HEK293 (cell line): ENCODE measurements around the gene RNF166.

Experiments
- GLI4 ChIP-seq: fragments of 450-650 bp; formaldehyde crosslinking; IDR thresholded peaks from 2 replicates; pipeline ENCODE4 v1.5.1; 2016; ENCODE audit warnings: missing biosample characterization, missing genetic modification characterization
- KLF1 ChIP-seq: fragments of 450-650 bp; formaldehyde crosslinking; IDR thresholded peaks from 2 replicates; pipeline ENCODE4 v1.5.1; 2016; ENCODE audit warnings: missing biosample characterization, missing genetic modification characterization
- OVOL3 ChIP-seq: fragments of 450-650 bp; formaldehyde crosslinking; IDR thresholded peaks from 2 replicates; pipeline ENCODE4 v1.5.1; 2016; ENCODE audit warnings: missing biosample characterization, missing genetic modification characterization
- PRDM1 ChIP-seq: fragments of 450-650 bp; formaldehyde crosslinking; IDR thresholded peaks from 2 replicates; pipeline ENCODE4; 2016; ENCODE audit warnings: missing biosample characterization, missing genetic modification characterization
- REPIN1 ChIP-seq: fragments of 450-650 bp; formaldehyde crosslinking; IDR thresholded peaks from 2 replicates; pipeline ENCODE4 v1.5.1; 2017; ENCODE audit warnings: missing biosample characterization, missing genetic modification characterization, low read depth
- ZFP3 ChIP-seq: fragments of 450-650 bp; formaldehyde crosslinking; IDR thresholded peaks from 2 replicates; pipeline ENCODE4 v1.5.1; 2016; ENCODE audit warnings: low read depth, missing biosample characterization, missing genetic modification characterization
- ZFP41 ChIP-seq: fragments of 450-650 bp; formaldehyde crosslinking; IDR thresholded peaks from 2 replicates; pipeline ENCODE4 v1.5.1; 2016; ENCODE audit warnings: missing biosample characterization, missing genetic modification characterization, borderline replicate concordance
- ZNF10 ChIP-seq: fragments of 450-650 bp; formaldehyde crosslinking; IDR thresholded peaks from 2 replicates; pipeline ENCODE4 v1.5.1; 2017; ENCODE audit warnings: missing biosample characterization, missing genetic modification characterization
- ZNF148 ChIP-seq: fragments of 450-650 bp; formaldehyde crosslinking; IDR thresholded peaks from 2 replicates; pipeline ENCODE4 v1.5.0; 2017; ENCODE audit warnings: missing biosample characterization, missing genetic modification characterization, borderline replicate concordance
- ZNF221 ChIP-seq: fragments of 450-650 bp; formaldehyde crosslinking; IDR thresholded peaks from 2 replicates; pipeline ENCODE4 v1.5.1; 2017; ENCODE audit warnings: missing biosample characterization, missing genetic modification characterization, borderline replicate concordance
- ZNF239 ChIP-seq: fragments of 450-650 bp; formaldehyde crosslinking; IDR thresholded peaks from 2 replicates; pipeline ENCODE4 v1.5.1; 2016; ENCODE audit warnings: missing biosample characterization, missing genetic modification characterization
- ZNF341 ChIP-seq: fragments of 450-650 bp; formaldehyde crosslinking; IDR thresholded peaks from 2 replicates; pipeline ENCODE4; 2016; ENCODE audit warnings: low read depth, missing biosample characterization, missing genetic modification characterization
- ZNF362 ChIP-seq: fragments of 450-650 bp; formaldehyde crosslinking; IDR thresholded peaks from 2 replicates; pipeline ENCODE4 v1.5.1; 2016; ENCODE audit warnings: missing biosample characterization, missing genetic modification characterization
- ZNF398 ChIP-seq: fragments of 450-650 bp; formaldehyde crosslinking; IDR thresholded peaks from 2 replicates; pipeline ENCODE4 v1.5.1; 2017; ENCODE audit warnings: missing biosample characterization, missing genetic modification characterization
- ZNF473 ChIP-seq: fragments of 450-650 bp; formaldehyde crosslinking; IDR thresholded peaks from 2 replicates; pipeline ENCODE4 v1.5.1; 2017; ENCODE audit warnings: missing biosample characterization, missing genetic modification characterization
- ZNF514 ChIP-seq: fragments of 450-650 bp; formaldehyde crosslinking; IDR thresholded peaks from 2 replicates; pipeline ENCODE4 v1.5.1; 2016; ENCODE audit warnings: missing biosample characterization, missing genetic modification characterization
- ZNF555 ChIP-seq: fragments of 450-650 bp; formaldehyde crosslinking; conservative IDR thresholded peaks from 2 replicates; pipeline ENCODE4 v1.5.1; 2017; ENCODE audit warnings: missing biosample characterization, mild to moderate bottlenecking, missing genetic modification characterization, inconsistent platforms
- ZNF558 ChIP-seq: fragments of 450-650 bp; formaldehyde crosslinking; IDR thresholded peaks from 2 replicates; pipeline ENCODE4 v1.5.1; 2016; ENCODE audit warnings: missing biosample characterization, missing genetic modification characterization
- ZNF571 ChIP-seq: fragments of 450-650 bp; formaldehyde crosslinking; IDR thresholded peaks from 2 replicates; pipeline ENCODE4 v1.5.0; 2017; ENCODE audit warnings: missing biosample characterization, missing genetic modification characterization
- ZNF610 ChIP-seq: fragments of 450-650 bp; formaldehyde crosslinking; IDR thresholded peaks from 2 replicates; pipeline ENCODE4 v1.5.1; 2016; ENCODE audit warnings: missing biosample characterization, missing genetic modification characterization, borderline replicate concordance
- ZNF639 ChIP-seq: fragments of 450-650 bp; formaldehyde crosslinking; IDR thresholded peaks from 2 replicates; pipeline ENCODE4 v1.5.1; 2016; ENCODE audit warnings: missing biosample characterization, missing genetic modification characterization
- ZNF664 ChIP-seq: fragments of 450-650 bp; formaldehyde crosslinking; IDR thresholded peaks from 2 replicates; pipeline ENCODE4 v1.5.1; 2016; ENCODE audit warnings: missing biosample characterization, missing genetic modification characterization
- ZNF677 ChIP-seq: fragments of 450-650 bp; IDR thresholded peaks from 2 replicates; pipeline ENCODE4 v1.5.0; 2018; ENCODE audit warnings: missing biosample characterization, mild to moderate bottlenecking, missing genetic modification characterization, moderate library complexity
- ZNF747 ChIP-seq: fragments of 450-650 bp; formaldehyde crosslinking; IDR thresholded peaks from 2 replicates; pipeline ENCODE4 v1.5.1; 2016; ENCODE audit warnings: missing biosample characterization, missing genetic modification characterization
- TF ChIP-seq, protein P1 (sequence below): fragments of 450-650 bp; formaldehyde crosslinking; IDR thresholded peaks from 2 replicates; pipeline ENCODE4 v1.5.1; 2017; ENCODE audit warnings: missing biosample characterization, missing genetic modification characterization
- TF ChIP-seq, protein P2 (sequence below): fragments of 450-650 bp; formaldehyde crosslinking; IDR thresholded peaks from 2 replicates; pipeline ENCODE4 v1.5.1; 2016; ENCODE audit warnings: missing biosample characterization, missing genetic modification characterization
- TF ChIP-seq, protein P3 (sequence below): fragments of 450-650 bp; formaldehyde crosslinking; IDR thresholded peaks from 2 replicates; pipeline ENCODE4 v1.5.1; 2017; ENCODE audit warnings: missing biosample characterization, missing genetic modification characterization

The RNF166 gene

GRCh38 chr16:88706229-88706964 is at the start of gene RNF166, which contains the start of gene CTU2 (continued):
- no peak for TF ChIP-seq ZNF362 (tag by site-specific recombination)
- TF ChIP-seq ZNF514 (tag by site-specific recombination): no peak
- TF ChIP-seq KLF1 (tag by site-specific recombination): no peak
- TF ChIP-seq, protein P1, sequence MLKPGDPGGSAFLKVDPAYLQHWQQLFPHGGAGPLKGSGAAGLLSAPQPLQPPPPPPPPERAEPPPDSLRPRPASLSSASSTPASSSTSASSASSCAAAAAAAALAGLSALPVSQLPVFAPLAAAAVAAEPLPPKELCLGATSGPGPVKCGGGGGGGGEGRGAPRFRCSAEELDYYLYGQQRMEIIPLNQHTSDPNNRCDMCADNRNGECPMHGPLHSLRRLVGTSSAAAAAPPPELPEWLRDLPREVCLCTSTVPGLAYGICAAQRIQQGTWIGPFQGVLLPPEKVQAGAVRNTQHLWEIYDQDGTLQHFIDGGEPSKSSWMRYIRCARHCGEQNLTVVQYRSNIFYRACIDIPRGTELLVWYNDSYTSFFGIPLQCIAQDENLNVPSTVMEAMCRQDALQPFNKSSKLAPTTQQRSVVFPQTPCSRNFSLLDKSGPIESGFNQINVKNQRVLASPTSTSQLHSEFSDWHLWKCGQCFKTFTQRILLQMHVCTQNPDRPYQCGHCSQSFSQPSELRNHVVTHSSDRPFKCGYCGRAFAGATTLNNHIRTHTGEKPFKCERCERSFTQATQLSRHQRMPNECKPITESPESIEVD (tag by site-specific recombination): no peak
- TF ChIP-seq ZNF221 (tag by site-specific recombination): no peak
- TF ChIP-seq ZNF148 (tag by site-specific recombination): no peak
- TF ChIP-seq ZNF639 (tag by site-specific recombination): no peak
- no peak for TF ChIP-seq ZNF664
- TF ChIP-seq PRDM1: no peak
- TF ChIP-seq ZFP3 (tag by site-specific recombination): no peak
- TF ChIP-seq, protein P2, sequence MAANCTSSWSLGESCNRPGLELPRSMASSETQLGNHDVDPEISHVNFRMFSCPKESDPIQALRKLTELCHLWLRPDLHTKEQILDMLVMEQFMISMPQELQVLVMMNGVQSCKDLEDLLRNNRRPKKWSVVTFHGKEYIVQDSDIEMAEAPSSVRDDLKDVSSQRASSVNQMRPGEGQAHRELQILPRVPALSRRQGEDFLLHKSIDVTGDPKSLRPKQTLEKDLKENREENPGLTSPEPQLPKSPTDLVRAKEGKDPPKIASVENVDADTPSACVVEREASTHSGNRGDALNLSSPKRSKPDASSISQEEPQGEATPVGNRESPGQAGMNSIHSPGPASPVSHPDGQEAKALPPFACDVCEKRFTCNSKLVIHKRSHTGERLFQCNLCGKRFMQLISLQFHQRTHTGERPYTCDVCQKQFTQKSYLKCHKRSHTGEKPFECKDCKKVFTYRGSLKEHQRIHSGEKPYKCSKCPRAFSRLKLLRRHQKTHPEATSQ: no peak
- TF ChIP-seq REPIN1: no peak
- TF ChIP-seq ZNF398 (tag by site-specific recombination): no peak
- 0 out of 2 replicates have a peak, but pooled peaks have one; percentile 24 for TF ChIP-seq ZNF10
- no peak for TF ChIP-seq ZNF610 (tag by site-specific recombination)
- TF ChIP-seq ZFP41 (tag by site-specific recombination): no peak
- no peak for TF ChIP-seq ZNF747
- TF ChIP-seq ZNF571: no peak
- no peak for TF ChIP-seq ZNF558
- no peak for TF ChIP-seq ZNF677 (tag by site-specific recombination)
- TF ChIP-seq ZNF239: no peak
- TF ChIP-seq ZNF473: no peak
- TF ChIP-seq, protein P3, sequence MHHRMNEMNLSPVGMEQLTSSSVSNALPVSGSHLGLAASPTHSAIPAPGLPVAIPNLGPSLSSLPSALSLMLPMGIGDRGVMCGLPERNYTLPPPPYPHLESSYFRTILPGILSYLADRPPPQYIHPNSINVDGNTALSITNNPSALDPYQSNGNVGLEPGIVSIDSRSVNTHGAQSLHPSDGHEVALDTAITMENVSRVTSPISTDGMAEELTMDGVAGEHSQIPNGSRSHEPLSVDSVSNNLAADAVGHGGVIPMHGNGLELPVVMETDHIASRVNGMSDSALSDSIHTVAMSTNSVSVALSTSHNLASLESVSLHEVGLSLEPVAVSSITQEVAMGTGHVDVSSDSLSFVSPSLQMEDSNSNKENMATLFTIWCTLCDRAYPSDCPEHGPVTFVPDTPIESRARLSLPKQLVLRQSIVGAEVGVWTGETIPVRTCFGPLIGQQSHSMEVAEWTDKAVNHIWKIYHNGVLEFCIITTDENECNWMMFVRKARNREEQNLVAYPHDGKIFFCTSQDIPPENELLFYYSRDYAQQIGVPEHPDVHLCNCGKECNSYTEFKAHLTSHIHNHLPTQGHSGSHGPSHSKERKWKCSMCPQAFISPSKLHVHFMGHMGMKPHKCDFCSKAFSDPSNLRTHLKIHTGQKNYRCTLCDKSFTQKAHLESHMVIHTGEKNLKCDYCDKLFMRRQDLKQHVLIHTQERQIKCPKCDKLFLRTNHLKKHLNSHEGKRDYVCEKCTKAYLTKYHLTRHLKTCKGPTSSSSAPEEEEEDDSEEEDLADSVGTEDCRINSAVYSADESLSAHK: no peak
- TF ChIP-seq ZNF555 (tag by site-specific recombination): no peak
- no peak for TF ChIP-seq ZNF341 (tag by site-specific recombination)
- no peak for TF ChIP-seq GLI4 (tag by site-specific recombination)
- no peak for TF ChIP-seq OVOL3 (tag by site-specific recombination)
